ENCODE measurements around the gene ATMIN.

The ATMIN gene

DNA sequence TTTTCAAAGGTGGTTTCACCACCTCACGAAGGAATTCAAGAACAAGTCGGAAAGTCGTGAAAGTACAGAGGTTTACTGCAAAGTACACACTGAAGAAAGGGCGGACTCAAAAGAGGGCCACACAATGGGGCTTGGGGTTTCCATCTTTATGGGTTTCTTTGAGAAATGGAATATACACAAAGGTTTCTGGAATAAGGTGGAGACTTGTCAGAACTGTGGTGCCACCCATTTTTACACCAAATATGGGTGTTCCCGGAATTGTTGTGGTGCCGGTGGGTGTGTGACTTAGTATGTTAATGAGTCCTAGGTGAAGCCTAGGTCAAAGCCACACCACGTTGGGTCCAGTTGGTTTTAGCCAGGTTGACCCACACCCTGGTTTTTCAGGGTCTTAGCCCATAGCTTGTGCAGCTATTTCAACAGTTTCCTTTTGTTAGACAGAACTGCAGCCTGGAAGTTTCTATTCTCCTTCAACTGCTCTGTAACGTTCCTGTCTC, 61.1 kb downstream of the ATMIN start:
- H3K9ac ChIP-seq (ENCODE audit: low read depth, low read length), result peak overlapping the region; percentile 34; the same call in 1 of the 2 replicates
- no peaks in the 10 kb centered on the region for H3K9me3 ChIP-seq (ENCODE audit: control insufficient read depth, insufficient read depth, low read length)
- peaks cover 6% of the 10 kb centered on the region; the same call in 1 of the 2 replicates for H3K4me1 ChIP-seq (ENCODE audit: insufficient read depth, low read length)

More for the DNA sequence above, 61.1 kb downstream of the ATMIN start:
- no peaks in the 10 kb centered on the region for H3K36me3 ChIP-seq (ENCODE audit: insufficient read depth, low read length)

Measured in ES-I3 (cell line).